PFSK-1 (cell line): ENCODE measurements around the gene CCNG2.

ENCODE experiments used
- FOXP2 ChIP-seq: optimal IDR thresholded peaks from 2 replicates; pipeline ENCODE3; 2011; ENCODE audit warnings: borderline replicate concordance, control low read depth, inconsistent platforms; ENCODE audit not compliant: insufficient read depth; ENCODE audit errors: extremely low read length, extremely low read depth
- POLR2AphosphoS5 ChIP-seq: IDR thresholded peaks from 2 replicates; pipeline ENCODE4 v1.6.1; 2012; ENCODE audit warnings: low read depth, mild to moderate bottlenecking, control low read depth, low read length, moderate library complexity
- REST ChIP-seq, 2 experiments: IDR thresholded peaks; 2 replicates each; pipeline versions ENCODE4 v1.6.1 to v1.8.0; 2011 to 2012; ENCODE audit warnings: low read depth in 2 of 2, low read length in 2 of 2, control low read depth in 1 of 2, inconsistent platforms in 1 of 2, mild to moderate bottlenecking in 1 of 2, moderate library complexity in 1 of 2; ENCODE audit not compliant: insufficient read depth in 1 of 2
- SIN3A ChIP-seq: IDR thresholded peaks from 2 replicates; pipeline ENCODE4 v1.6.1; 2012; ENCODE audit warnings: mild to moderate bottlenecking, low read length, moderate library complexity, borderline replicate concordance; ENCODE audit not compliant: insufficient read depth
- TAF1 ChIP-seq: IDR thresholded peaks from 2 replicates; pipeline ENCODE4 v1.6.1; 2012; ENCODE audit warnings: low read length, control low read depth, borderline replicate concordance; ENCODE audit not compliant: insufficient read depth

The CCNG2 gene

GRCh38 chr4:77125961-77126360 is 31.0 kb upstream of the CCNG2 start:
- TF ChIP-seq REST (IDR thresholded peaks at IDR 0.05; ENCODE audit: insufficient read depth in 1 of 2, low read depth in 2 of 2, low read length in 2 of 2) (no peak), FOXP2 (no peak), POLR2AphosphoS5 (no peak), TAF1 (no peak), SIN3A (no peak)

- no peak for TF ChIP-seq FOXP2
- TF ChIP-seq REST (IDR thresholded peaks at IDR 0.05; ENCODE audit: insufficient read depth in 1 of 2, low read depth in 2 of 2, low read length in 2 of 2): no peak
- no peak for TF ChIP-seq POLR2AphosphoS5
- no peak for TF ChIP-seq TAF1
- TF ChIP-seq SIN3A: no peak
These were observed 30.2 kb upstream of the CCNG2 start for GRCh38 chr4:77126809-77127208.

DNA sequence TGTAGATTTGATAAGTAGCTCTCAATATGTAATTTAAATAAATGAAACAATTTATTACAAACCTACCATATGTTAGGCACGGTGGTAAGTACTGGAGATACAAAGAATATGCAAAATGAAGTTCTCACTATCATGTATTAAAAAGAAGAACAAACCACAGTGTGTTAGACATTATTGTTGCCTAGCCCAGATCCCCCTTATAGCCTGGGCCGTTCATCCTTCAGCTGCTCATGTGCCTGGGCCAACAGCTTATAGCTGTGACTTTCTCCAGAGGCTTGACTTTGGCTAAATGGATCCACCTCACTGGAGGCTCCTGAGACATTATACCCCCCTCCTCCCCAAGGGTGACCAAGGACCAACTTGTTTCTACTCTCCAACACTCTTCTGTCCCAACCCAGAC is 29.8 kb upstream of the CCNG2 start:
- TF ChIP-seq FOXP2 (no peak), TAF1 (no peak), REST (IDR thresholded peaks at IDR 0.05; ENCODE audit: insufficient read depth in 1 of 2, low read depth in 2 of 2, low read length in 2 of 2) (no peak), POLR2AphosphoS5 (no peak), SIN3A (no peak)

DNA sequence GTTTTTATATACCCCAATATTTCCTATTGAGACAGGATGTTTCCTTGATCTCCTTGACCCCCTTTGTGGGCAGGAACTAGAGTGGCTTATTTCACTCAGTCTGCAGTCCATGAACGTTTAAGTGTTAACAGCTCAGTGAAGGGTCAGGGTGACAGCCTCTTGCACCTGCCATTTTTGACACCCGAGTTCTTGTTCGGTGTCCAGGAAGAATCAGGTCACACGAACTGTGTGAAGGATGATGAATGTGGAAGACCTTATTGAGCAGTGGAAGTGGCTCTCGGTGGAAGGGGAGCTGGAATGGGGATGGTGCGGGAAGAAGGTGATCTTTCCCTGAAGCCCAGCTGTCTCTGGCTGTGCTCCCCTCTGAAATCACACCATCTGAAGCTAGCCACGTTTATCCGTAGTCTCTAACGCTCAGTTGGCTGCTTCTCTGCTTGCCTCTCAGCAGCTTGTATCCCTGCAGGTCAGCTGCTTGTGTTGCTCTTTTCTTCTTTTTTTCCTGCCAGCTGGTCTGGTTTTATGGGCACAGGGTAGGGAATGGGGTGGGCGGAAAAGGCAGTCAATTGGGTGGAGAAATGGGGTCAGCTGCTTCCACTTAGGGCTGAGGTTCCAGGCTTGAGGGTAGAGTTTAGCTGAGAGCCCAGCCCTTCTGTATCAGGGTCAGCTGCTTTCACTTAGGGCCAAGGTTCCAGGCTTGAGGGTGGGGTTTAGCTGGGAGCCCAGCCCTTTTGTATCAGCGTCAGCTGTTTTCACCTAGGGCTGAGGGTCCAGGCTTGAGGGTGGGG is 29.0 kb upstream of the CCNG2 start:
- TF ChIP-seq SIN3A: no peak
- TF ChIP-seq FOXP2: no peak
- no peak for TF ChIP-seq TAF1
- TF ChIP-seq POLR2AphosphoS5: no peak
- TF ChIP-seq REST (IDR thresholded peaks at IDR 0.05; ENCODE audit: insufficient read depth in 1 of 2, low read depth in 2 of 2, low read length in 2 of 2): no peak
